Hepatocyte (in vitro differentiated cells): ENCODE measurements around the gene MDM4.

Experiments used
- CTCF ChIP-seq: fragments of 200-600 bp; sonication (generic); IDR thresholded peaks from 2 replicates; pipeline ENCODE4 v1.5.1; 2016; ENCODE audit warnings: antibody characterized with exemption, mild to moderate bottlenecking; ENCODE audit not compliant: poor library complexity
- EZH2 ChIP-seq: fragments of 200-600 bp; sonication (generic); IDR thresholded peaks from 2 replicates; pipeline ENCODE4 v1.6.1; 2016; ENCODE audit warnings: antibody characterized with exemption, mild to moderate bottlenecking, borderline replicate concordance

GRCh38 chr1:204480515-204480914, 35.7 kb upstream of the MDM4 start:
- TF ChIP-seq EZH2 = no peak
- no peak for TF ChIP-seq CTCF
